GM12891 (cell line): Measurements from ENCODE around the gene GJD3.

Experiments used
- PAX5 ChIP-seq: IDR thresholded peaks from 2 replicates; pipeline ENCODE4 v1.6.1; 2011; ENCODE audit warnings: low read length, moderate library complexity, mild to moderate bottlenecking; ENCODE audit not compliant: insufficient read depth, severe bottlenecking
- POLR2A ChIP-seq: IDR thresholded peaks from 2 replicates; pipeline ENCODE4 v1.6.1; 2011; ENCODE audit warnings: low read depth, low read length, control low read depth
- POLR2AphosphoS5 ChIP-seq: IDR thresholded peaks from 2 replicates; pipeline ENCODE4 v1.6.1; 2011; ENCODE audit warnings: low read depth, low read length, control low read depth
- POU2F2 ChIP-seq: IDR thresholded peaks from 2 replicates; pipeline ENCODE4 v1.6.1; 2011; ENCODE audit warnings: low read depth, mild to moderate bottlenecking, control low read depth, low read length, moderate library complexity
- SPI1 ChIP-seq: IDR thresholded peaks from 2 replicates; pipeline ENCODE4 v1.6.1; 2011; ENCODE audit warnings: low read depth, low read length, control low read depth
- TAF1 ChIP-seq: IDR thresholded peaks from 2 replicates; pipeline ENCODE4 v1.6.1; 2011; ENCODE audit warnings: low read depth, low read length, control low read depth

DNA sequence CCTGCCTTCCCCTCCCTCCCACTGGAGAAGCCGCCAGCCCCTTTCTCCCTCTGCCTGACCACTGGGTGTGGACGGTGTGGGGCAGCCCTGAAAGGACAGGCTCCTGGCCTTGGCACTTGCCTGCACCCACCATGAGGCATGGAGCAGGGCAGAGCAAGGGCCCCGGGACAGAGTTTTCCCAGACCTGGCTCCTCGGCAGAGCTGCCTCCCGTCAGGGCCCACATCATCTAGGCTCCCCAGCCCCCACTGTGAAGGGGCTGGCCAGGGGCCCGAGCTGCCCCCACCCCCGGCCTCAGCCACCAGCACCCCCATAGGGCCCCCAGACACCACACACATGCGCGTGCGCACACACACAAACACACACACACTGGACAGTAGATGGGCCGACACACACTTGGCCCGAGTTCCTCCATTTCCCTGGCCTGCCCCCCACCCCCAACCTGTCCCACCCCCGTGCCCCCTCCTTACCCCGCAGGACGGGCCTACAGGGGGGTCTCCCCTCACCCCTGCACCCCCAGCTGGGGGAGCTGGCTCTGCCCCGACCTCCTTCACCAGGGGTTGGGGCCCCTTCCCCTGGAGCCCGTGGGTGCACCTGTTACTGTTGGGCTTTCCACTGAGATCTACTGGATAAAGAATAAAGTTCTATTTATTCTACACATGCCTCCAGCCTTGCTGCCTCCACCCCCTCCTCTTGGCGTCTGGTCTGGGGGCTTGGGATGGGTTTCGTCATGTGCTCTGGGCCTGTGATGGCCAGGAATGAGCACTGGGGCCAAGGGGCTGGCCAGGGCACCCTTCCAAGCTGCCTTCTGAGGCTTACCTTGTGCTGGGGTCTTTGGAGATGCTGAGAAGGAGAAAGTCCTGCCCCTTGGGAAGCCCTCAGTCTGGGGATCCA lies 7.3 kb downstream of the GJD3 start:
- TF ChIP-seq POLR2AphosphoS5 (no peak), POU2F2 (no peak), POLR2A (no peak), PAX5 (no peak), SPI1 (no peak), TAF1 (no peak)
